T-helper 1 cell treated with Interleukin-12 subunit alpha and Interleukin-12 subunit beta and Interleukin-4 antibody, amounts not matched to agents 30 ng/mL and 1 ng/mL, for 36 hours (primary cell): ENCODE data around the gene KCNQ2. TPM values are rescaled to one million over a fixed set of nuclear protein-coding genes. Genes with fewer than 3 reads are reported as not detected.

Source experiments
- intact Hi-C: fragments of 100-400 bp; cut with micrococcal nuclease; formaldehyde crosslinking; loops from one replicate; pipeline ENCODE4 v1.15.1; 2024
- total RNA-seq: library from RNA; stranded (reverse); gene quantifications from 2 replicates; pipeline ENCODE4 v1.2.3, GENCODE V29; 2022

Gene KCNQ2
- total RNA-seq, 1 donor from 2014 or later, result not detected

DNA sequence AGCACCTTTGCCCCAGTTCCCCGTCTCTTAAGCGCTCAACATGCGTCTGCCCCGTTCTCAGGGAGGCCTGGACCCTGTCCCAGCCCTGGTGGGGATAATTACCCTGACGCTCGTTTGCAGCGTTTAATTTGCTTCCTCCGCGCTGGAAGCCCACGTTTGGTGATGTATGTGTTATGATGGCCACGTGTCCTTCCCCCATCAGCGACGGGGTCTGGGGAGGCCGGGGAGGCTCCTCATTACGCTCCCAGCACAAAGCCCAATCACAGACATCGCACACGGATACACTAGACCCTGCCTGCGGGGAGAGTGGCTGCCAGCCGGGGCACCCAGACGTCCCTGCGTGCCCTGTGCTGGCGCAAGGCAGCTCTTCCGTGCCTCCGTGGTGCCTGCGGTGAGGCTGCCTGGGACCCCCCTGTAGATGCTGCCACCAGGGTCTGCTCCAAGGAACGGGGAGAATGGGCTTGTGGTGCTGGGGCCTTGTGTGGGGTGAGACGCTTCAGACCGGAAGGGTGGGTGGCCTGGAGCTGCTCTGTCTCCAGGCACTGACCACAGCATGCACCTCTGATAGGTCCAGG lies 101.1 kb downstream of the KCNQ2 start:
- intact Hi-C loops, result no loop called here

DNA sequence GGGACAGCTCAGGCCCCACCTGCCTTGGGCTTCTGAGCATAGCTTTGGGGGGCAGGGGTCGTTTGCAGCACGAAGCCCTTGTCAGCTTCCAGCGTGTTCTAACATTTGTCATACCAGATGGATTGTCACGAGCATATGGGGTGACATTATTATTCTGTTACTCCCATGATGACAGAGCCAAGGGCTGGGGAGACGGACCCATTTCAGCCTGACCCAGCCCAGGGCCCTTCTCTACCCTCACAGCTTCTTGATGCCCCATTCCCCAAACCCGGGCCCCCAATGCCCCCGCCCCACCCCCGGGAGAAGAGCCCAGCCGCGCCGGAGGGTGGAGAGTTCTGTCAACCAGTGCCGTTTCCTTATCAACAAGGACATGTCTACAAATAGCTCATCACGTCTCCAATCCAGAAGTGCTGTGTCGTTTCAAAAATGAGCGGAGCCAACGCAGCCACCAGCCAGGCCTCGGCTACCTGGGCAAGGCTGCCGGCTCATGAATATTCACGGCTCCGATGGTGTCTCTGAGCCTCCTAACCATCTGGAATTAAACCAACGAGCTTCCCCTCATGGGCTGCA lies 101.8 kb downstream of the KCNQ2 start:
- intact Hi-C loops, result no loop called here

DNA sequence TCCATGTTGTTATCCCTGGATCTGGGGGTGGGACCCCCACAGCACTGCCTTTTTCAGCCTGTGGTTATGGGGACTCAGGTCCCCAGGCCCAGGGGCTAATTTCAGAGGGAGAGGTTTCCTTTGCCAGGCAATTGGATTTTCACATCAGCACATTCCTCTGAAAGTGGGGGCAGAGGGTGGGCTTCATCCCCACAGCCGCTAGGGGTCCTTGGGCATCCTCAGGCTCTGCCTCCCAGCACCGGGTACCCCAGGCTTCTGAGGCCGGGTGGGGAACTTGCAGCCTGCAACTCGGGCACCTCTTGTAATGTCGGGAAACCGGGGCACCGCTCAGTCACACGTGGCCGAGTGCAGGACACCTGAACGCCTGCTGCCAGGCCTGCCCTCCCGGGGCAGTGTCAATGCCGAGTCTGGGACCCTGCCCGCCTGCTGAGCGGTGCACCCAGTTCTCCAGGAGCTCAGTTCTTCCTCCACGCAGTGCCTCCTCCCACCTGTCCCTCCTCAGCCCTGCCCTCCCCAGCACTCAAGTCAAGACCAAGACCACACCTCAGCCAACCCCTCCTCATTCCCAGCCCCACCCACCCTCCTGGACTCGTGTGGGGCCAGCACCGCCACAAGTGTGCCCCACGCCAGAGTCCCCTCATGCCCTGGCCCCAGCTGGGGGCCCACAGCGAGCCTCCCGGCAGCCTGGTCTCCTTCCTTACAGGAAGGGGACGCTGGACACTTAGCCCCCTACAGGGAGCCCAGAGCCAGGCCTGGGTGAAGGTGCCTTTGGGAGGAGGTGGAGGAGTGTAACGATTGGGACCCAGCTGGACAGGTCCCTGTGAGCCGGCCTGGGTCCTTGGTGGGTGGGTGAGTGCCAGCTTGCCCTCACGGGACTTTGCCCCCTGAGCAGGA lies 102.5 kb downstream of the KCNQ2 start:
- intact Hi-C loops, result no loop called here

GRCh38 chr20:63369024-63369530 lies 103.4 kb downstream of the KCNQ2 start:
- intact Hi-C loops, result no loop called here

DNA sequence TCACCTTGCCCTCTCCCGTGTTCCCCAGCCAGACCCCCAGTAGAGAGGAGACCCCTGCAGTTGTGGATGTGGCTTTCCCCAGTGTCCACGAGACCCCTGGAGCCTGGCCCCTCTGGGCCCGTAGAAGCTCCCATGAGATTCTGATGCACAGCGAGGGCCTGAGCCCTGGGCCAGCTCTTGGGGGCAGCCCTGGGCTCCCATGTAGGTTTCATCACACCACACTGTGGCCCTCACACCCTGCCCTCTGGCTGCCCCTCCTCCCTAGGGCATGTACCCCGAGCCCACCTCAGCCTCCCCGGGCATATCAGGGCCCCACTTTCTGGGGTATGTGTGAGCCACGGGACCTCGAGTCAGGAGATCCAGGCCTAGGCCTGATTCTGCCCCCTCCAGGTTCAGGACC lies 104.3 kb downstream of the KCNQ2 start:
- intact Hi-C loops, result no loop called here

DNA sequence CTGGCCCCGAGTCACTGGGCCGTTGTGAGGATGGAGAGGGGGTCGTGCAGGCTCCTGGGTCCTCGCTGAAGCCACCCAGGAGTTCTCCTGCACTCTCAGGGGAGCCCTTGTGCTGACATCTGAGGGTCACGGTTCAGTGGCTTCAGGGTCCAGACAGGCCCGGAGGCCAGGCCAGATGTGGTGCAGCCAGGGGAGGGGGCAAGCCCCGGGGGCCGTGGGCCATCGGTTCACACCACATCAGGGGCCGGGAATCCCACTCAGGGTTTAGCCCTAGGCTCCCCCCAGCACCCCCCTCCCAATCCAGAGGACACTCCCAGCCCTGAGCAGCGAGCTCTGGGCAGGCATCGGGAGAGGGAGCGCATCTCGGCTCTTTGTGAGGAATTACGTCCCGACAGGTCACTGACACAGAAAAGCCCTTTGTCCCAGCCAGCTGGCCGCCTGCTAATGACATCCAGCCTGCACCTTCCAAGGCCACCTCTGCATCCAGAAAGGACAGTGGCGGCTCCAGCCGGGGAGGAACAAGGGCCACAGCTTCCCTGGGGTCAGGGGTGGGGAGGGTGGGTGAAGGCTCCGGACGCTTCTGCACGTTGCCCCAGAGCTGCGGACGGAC lies 104.9 kb downstream of the KCNQ2 start:
- intact Hi-C loops, result no loop called here

DNA sequence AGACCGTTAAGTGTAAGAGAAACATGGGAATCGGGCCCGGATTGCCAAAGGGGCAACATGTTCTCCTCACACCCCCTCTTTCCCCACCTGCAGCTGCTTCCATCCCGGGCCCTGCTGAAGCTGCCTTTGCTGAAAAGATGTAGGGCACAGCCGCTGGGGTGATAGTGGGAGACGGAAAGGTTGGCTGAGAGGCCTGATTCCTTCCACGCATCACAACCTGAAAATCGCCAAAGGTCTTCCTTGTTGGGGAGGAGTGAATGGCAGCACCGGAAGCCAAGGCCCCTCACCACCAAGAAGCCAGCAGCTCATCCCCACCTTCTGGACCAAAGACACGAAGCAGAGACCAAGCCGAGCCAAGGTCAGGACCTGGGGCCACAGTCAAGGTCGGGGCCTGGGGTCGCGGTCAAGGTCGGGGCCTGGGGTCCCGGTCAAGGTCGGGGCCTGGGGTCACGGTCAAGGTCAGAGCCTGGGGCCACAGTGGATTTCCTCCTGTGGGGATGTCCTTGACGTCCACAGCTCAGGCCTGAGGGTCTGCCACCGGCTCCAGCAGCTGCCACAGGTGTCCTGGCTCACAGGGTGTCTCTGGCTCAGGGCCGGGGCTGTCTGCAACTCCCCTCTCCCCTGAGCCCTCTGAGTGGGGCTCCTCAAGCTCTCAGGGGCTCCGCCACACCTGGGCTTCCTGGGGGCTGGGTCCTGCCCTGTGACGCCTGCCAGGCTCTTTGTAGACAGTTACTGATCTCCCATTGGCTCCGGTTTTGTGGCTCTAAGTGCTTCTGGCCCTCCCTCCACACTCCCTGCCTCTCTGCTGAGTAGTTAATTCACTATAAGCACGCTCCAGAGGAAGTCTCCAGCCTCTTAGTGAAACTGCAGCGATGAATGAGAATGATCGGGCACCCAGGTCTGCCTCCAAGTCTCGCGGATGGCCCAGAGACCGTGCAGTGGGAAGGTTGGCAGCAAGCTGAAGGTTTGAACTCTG lies 105.8 kb downstream of the KCNQ2 start:
- intact Hi-C loops, result no loop called here

DNA sequence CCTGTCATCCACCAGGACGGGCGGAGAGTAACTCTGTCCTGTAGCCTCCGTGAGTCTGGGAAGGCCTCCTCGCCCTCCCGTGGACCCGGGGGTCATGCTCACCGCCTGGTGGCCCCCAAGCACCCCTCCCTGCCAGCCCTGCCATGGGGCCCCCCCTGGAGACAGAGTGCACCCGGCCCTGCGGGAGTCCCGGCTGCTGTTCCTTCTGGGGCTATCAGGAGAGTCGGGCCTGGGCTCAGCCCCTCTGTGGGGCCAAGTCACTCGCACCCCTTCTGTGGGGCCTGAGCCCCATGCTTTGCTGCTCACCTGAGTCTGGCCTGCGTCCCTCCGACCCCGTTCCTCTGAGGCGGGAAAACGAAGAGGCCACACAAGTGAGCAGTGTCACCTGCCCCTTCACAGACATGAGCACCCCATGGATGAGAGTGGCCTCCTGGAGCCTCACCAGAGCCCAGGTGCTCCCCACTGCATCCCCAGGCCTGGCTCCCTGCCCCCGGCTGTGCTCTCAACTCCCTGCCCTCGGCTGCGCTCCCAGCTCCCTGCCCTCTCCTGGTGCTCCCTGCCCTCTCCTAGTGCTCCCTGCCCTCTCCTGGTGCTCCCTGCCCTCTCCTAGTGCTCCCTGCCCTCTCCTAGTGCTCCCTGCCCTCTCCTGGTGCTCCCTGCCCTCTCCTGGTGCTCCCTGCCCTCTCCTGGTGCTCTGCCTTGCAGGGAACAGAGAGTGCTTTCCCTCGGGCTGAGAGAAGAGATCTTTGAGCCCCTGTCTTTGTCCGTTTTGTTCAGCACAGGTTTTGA lies 106.7 kb downstream of the KCNQ2 start:
- intact Hi-C loops, result no loop called here

GRCh38 chr20:63364801-63365585 lies 107.5 kb downstream of the KCNQ2 start:
- intact Hi-C loops, result no loop called here

GRCh38 chr20:63363981-63364561 lies 108.4 kb downstream of the KCNQ2 start:
- intact Hi-C loops, result no loop called here

DNA sequence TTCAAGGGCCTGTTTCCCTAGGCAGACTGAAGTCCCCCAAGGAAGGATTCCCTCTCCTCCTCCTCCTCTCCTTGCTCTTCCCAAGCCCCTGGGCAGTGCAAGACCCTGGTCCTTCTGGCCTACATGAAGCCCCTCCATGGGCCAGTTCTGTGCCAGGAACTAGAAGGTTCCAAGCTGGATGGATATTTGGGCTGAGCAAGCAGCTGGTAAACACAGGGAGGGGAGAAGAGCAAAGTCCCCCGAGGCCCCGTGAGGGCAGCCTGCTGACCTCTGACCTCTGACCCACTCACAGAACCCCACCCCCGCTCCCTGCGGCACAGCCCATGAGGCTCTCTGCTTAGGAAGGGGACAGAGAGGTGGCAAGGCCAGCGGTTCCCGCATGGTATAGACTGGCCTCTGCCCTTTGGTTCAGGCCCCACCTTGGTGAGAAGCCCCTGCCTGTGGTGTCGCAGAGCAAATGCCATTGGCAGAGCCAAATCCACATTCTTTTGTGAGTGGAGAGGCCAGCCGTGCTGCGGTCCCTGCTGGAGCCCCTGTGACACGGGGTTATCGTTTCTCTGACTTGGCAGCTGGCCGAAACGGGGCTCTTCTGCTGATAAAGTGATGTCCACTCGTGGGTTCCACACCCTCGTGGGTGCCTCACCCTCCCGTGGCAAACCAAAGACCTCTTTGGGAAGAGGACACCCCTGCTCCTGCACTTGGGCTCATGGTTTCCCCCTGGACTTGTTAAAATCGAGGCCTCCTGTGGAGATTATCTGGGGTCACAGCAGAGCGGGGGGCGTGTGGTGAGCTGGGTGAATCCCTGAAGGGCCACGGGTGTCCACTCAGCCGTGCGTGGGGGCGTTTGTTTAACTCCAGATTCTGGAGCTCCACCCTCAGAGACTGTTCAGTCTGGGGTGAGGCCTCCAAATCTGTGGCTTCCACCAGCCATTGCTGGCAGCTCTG lies 109.2 kb downstream of the KCNQ2 start:
- intact Hi-C loops, result no loop called here

- intact Hi-C loops, result no loop called here
Measured at GRCh38 chr20:63362436-63363009, 109.9 kb downstream of the KCNQ2 start.

DNA sequence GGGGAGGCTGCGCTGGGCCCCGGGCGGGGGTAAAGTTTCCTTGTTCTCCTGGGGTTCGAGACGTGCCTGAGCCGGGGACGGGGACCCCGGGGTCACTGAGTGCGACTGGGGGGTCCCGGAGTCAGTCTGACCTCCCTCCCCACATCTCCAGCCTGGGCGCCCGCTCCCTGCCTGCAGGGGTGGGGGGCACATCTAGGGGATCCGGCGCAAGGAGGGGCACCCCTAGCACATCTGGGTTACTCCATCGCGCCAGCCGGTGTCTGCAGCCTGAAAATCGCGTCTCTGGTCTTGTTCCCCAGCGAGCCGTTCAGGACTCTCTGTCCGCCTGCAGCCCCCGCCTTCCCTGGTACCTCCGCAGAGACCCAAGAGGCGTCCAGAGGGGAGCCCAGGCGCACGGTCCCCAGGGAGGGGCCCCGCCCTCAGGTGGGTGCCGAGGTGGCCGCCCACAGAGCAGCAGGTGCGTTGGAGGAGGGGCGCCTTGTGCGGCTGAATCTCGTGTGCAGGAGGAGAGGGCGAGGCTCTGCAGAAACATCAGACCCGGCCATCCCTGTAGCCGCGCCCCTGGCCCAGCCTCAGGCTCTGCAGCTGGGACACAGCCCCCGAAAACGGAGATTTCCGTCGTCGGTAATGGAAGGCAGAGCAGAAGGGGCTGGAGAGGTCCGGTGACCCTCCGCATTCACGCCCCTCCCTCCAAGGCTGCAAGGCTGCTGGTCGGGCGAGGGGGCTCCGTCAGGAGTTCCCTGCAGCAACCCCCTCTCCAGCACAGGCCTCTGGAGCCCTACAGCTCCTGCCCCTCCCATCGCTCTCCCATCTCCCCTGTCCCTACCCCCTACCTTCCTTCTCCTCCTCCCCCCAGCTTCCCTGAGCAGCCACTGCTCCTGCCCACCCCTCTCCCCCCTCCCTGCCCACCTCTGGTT lies 110.7 kb downstream of the KCNQ2 start:
- intact Hi-C loops, result no loop called here

DNA sequence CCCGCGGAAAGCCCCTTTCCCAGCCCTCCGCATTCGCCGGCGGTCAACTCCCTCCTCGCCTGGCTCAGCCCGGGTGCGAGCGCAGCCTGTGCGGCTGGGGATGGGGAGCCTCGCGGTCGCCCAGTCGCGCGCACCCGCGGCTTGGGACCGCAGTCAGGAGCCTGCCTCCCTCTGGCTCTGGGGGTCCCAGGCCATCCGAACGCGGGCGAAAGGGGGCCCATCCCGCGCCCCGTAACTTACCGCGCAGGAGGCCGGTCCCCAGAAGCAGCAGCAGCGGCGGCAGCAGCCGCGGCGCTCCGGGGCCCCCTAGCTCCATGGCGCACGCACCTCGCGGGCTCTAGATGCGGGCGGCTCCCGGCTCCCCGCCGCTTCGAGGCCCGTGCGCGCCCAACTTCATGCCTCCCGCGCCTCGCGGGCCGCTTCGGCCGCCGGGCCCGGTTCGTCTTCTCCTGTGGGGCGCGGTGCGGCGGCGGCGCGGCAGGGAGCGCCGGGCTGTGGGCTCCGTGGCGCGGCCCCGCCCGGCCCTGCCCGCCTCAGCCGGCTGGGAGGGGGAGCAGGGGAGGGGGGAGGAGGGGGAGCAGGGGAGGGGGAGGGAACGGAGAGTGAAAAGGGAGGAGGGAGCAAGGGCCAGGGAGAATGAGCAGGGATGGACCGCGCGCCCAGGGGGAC lies 111.5 kb downstream of the KCNQ2 start, which contains the start of gene CHRNA4:
CHRNA4 (minus strand) TSS at position 500 of the 669 bp plus-strand sequence; CDS start at position 316, 184 bp downstream.
- intact Hi-C loops, result no loop called here
